GM18907 (cell line): Measurements from ENCODE around the gene MDH2.
"Not testable (repeated sequence)": the region's sequence is repeated elsewhere in the genome, so short reads cannot be mapped to it uniquely, and the experiment has no call there.

Source experiments
- ATAC-seq: cut with Tn5 transposase; IDR thresholded peaks from one replicate; pipeline ENCODE4 v1.9.1; 2021; ENCODE audit warnings: mild to moderate bottlenecking, moderate library complexity; ENCODE audit not compliant: unreplicated experiment

The MDH2 gene, protein sequence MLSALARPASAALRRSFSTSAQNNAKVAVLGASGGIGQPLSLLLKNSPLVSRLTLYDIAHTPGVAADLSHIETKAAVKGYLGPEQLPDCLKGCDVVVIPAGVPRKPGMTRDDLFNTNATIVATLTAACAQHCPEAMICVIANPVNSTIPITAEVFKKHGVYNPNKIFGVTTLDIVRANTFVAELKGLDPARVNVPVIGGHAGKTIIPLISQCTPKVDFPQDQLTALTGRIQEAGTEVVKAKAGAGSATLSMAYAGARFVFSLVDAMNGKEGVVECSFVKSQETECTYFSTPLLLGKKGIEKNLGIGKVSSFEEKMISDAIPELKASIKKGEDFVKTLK

DNA sequence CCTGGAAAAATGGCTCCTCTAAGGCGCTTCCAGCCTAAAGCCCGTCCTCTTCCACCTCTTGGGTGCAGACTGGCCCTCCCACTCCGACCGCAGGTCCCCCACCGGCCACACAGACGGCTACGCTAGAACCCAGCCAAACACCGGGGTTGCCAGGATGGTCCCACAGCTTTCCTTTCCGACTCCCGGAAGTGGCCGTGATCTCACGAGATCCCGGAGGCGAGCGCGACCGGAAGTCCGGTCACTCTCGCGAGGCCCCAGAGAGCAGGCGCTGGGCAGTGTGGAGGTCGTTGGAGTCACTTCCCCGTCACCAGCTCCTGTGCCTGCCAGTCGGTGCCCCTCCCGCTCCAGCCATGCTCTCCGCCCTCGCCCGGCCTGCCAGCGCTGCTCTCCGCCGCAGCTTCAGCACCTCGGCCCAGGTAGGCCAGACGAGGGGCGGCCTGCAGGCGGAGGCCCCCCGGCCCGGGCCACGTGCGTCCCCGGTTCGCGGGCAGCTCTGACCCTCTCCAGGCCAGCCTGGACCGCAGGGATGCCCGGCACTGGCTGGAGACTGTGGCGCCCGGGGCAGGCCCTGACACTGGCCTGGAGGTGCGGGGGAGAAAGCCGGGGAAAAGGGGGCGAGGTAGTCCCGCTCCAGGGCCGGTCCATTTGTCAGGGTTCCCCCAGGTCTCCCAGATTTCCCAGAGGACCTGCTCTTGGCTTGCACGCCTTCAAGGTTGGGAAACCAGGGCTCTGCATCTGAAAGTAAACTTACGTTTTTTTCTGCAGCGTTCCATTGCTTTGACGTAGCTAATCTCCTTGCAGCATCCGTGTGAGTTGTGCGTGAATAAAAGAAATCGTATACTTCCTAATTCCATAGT is at the start of gene MDH2, which contains the start of gene STYXL1:
Gene MDH2 (plus strand): TSS at position 296 of the 857 bp plus-strand sequence. CDS start 55 bp downstream, at position 351.
Gene STYXL1 (minus strand): TSS at position 190 of the 857 bp plus-strand sequence. CDS start 17,477 bp downstream, outside the sequence.
- ATAC-seq, result peak; percentile 94

DNA sequence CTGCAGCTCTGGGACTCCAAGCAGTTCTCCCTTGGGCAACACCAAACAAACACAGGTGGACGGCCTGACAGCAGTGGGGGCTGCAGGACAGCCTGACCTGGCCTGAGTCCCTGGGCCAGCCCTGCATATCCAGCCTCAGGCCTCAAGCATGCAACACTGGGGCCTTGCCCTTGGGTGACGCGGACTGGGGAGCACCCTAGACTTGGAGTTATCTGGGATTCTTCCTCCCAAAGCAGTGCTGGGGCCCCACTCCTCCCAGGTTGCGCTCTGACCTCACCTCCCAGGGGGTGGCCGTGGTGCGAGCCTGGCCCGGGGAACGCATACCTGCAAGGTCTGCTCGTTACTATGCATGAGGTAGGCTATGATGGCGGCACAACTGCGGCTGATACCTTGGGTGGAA is 47.3 kb upstream of the MDH2 start:
- ATAC-seq, result no peak

DNA sequence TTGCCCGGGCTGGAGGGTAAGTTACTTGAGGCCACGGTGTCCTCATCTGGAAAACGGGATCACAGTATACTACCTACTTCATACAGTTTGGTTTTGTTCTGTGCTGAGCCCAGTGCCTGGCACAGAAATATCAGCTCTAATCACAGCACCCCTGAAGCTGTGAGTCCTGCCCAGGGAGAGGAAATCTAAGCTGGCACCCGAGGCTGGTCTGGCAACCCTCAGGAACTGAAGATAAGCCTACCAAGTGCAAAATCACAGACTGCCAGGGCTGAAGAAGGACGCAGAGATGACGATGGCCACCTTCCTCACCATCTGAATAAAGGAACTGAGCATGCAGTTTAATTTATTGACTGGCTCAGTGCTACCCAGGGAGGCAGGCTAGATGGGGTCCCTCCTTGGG is 45.8 kb upstream of the MDH2 start:
- ATAC-seq, result no peak

DNA sequence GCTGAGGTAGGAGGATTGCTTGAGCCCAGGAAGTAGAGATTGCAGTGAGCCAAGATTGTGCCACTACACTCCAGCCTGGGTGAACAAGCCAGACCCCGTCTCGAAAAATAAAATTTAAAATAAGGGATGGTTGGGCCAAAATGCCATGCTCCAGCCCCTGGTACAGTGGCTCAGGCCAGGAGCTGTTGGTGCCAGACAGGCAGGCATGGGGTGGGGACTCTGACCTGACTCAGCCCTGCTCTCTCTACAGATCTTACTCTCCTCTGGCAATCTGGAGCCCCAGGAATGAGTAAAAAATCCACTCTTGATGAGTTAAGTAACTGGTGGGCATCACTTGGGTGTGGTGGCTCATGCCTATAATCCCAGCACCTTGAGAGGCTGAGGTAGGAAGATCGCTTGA is 45.1 kb upstream of the MDH2 start:
- no peak for ATAC-seq

DNA sequence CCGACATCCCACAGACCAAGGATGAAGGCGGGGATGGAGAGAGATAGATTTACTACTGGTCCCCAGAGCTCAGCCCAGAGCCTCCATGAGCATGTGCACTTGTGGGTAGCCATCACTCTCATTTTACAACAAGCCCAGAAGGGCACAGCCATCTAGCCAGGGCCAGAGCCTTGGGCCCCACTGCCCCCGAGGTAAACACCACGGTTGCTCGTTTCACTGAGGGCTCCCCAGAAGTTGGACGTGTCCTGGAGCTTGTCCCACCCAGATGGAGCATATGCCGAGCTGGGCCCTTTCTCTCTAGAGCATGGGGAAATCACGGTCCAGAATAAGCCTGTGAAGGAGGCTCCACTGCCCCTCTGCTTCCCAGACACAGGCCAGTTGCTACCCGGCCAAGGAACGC is 44.6 kb upstream of the MDH2 start:
- no peak for ATAC-seq

DNA sequence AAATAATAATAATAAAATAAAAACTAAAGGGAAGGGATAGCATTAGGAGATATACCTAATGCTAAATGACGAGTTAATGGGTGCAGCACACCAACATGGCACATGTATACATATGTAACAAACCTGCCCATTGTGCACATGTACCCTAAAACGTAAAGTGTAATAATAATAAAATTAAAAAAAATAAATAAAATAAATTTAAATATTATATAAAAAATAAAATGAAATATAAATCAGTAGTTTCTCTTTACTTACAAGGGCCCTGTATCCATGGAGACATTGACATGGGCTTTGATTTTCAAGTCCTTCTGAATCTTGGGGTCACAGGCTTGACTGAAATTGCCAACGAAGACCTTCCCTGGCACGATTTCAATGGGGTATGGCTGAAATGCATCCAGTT is 42.9 kb upstream of the MDH2 start:
- ATAC-seq, result not testable (repeated sequence)

DNA sequence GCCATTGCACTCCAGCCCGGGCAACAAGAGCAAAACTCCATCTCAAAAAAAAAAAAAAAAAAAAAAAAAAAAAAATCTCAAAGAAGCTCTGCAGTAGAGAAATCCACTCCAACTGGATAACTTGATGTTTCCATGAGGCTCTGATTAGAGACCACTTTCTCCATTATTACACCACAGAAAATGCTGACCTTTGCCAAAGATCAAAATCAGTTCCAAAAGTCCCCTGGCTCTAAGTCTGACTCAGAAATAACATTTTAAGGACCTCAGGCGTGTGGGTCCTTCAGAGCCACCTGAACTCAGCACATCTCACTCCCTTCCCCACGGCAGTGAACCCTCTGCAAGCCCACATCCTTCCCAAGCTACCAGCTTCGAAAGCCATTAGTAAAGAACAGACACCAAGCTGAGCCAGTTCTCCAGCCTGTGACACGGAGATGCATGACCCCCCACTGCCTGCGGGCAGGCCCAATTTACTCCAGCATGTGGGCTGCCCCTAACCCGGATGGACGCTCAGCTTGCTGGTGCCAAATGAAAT is 39.7 kb upstream of the MDH2 start:
- no peak for ATAC-seq

DNA sequence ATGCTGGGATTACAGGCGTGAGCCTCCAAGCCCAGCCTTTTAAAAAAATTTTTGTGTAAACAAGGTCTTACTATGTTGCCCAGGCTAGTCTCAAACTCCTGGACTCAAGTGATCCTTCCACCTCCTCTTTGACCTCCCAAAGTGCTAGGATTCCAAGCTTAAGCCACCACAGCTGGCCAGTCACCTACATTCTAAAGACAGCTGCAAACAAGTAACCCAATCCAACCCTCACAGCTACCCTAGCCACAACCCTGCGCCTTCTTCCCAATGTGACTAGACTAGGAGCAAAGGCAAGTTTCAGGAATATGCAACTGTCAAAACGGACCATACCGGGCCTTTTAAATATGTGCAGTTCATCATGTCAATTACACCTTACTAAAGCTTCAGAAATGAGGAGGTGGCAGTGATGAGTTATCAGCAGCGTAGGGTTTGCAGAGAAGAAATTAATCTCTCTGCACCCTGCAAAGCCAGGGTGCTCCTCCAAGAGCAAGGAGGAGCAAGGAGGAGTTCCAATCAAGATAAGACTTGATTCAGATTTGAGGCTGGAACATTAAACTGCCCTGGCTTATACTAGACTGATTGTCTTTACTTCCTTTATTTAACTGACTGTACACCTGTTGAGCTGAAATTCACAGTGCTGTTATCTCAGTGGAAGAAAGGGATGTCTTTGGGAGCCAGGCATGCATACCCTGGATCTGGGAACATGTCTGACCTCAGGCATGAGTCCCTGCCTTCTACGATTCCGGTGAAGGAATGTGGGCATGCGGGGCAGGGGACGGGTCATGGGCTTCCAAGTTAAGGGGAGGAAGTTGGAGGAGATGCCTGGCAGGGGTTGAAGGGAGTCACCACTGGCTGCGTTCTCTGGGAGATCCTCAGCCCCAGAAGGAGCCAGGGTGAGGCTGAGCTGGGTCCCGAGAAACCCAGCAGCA is 38.0 kb upstream of the MDH2 start:
- no peak for ATAC-seq

DNA sequence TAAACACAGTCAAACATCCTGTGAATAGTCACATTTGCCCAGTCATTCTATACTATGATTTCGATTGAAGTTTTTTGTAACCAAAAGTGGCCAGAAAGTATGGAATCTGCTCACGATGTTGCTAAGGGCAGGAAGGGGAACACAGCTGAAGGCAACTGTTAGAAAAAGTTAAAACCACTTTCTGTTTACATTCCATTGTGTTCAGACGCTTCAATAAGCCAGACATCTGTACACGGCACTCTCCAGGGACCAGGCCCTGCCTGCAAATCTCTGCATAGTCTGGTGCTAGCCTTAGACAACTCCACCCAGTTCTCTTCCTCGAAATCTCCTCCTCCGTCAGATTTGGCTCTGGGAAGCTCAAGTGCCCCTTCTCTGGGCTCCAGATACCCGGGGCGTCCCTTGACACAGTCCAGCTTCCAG is 36.5 kb upstream of the MDH2 start:
- ATAC-seq, result no peak

DNA sequence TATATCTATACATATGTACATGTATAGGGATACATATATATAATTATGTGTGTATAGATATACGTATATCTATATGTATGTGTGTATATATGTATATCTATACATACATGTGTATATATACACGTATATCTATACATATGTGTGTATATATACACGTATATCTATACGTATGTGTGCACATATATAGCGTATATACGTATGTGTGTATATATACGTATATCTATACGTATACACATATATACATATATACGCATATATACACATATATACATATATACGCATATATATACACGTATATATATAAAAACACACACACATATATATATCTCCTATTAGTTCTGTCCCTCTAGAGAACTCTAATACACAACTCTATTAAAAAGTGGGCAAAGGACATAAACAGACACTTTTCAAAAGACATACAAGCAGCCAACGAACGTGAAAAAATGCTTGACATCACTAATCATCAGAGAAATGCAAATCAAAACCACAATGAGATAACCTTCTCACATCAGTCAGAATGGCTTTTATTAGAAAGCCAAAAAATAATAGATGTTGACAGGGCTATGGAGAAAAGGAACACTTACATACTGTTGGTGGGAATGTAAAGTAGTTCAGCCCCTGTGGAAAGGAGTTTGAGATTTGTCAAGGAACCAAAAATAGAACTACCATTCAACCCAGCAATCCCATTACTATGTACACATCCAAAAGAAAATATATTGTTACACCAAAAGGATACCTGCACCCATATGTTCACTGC is 31.5 kb upstream of the MDH2 start:
- no peak for ATAC-seq

DNA sequence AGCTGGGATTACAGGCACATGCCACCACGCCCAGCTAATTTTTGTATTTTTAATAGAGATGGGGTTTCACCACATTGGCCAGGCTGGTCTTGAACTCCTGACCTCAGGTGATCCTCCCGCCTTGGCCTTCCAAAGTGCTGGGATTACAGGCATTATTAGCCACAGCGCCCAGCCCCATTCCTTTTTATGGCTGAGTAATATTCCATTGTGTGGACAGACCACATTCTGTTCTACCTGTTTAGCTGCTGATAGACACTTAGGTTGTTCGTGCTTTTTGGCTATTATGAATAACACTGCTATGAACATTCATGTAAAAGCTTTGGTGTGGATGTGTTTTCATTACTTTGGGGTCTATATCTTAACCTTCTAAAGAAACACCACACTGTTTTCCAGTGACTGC is 29.4 kb upstream of the MDH2 start:
- not testable (repeated sequence) for ATAC-seq

DNA sequence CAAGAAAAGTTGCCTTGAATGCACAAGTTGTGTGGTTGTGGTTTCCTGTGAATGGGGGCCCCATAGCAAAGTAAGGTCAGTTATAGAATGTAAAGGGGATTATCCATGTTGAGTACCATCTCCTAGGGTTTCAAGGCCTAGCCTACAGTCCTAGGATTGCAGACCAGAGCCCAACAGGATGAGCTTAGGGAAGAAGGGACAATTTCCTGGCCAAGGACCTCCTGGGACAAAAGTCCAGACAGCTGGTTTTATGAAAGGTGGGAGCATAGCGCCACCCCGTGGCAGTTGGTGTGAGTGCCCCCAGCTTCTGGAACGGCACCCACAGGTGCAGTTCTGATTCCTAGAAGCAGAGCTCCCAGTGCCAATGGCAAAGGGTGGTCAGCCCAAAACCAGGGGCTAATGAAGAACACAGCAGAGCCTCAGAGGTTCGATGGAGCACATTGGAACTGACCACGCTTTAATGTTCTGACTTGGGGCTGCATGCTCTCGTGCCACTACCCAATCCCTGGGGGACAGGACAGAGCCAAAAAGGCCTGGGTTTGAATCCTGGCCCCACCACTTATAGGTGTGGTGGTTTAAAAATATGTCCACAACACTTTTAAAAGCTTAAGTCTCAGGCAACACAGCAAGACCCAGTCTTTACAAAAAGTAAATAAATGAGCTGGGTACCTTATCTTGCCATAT is 27.7 kb upstream of the MDH2 start:
- no peak for ATAC-seq

DNA sequence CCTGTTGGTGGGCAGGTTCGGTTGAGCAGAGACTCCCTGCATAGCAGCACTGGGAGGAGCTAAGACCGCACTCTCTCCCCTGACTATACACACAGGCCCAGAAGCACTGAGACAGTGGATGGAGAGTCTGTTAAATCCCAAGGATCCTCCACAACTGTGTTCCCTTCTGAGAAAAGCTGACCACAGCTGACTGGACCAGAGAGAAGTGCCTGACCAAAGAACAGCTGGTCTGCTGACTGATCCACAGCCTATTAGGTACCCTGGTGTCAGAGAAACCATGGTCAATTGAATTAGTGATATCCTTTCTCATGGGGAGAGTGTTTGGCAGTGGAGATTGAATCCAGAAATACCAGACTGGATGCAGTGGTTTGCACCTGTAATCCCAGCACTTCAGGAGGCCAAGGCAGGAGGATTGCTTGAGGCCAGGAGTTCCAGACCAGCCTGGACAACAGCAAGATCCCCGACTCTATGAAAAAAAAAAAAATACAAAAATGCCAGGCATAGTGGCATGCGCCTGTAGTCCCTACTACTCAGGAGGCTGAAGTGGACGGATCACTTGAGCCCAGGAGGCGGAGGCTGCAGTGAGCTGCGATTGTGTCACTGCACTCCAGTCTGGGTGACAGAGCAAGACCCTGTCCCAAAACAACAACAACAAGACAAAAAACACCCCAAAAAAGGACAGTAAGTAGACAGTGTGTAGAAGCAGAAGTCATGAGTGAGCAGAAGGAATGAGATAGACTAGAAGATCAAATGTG is 25.7 kb upstream of the MDH2 start:
- ATAC-seq, result no peak

DNA sequence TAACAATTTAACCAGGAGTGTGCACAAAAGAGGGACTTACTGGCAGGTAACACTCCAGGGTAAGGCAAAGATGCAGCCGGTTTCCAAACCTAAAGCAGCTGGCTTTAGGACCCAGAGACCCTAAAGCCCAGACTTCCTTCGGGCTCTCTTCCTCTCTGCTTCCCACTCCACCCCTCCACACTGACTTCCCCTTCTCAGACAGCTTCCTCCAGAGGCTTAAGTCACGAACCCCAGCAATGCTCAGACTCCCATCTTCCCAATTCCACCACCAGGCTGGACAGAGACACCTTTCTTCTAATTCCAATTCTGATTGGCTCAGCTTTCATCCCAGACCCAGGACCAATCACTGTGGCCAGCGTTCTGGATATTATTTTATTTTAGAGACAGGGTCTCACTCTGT is 24.9 kb upstream of the MDH2 start:
- no peak for ATAC-seq

DNA sequence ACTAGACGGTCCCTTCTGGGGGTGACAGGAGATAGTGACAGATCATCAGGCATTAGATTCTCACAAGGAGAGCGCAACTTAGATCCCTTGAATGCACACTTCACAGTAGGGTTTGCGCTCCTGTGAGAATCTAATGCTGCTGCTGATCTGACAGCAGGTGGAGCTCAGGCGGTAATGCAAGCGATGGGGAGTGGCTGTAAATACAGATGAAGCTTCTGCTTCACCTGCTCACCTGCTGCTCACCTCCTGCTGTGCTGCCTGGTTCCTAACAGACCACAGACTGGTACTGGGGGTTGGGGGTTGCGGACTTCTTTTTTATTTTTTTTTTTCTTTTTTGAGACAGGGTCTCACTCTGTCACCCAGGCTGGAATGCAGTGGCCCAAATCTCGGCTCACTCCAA is 18.2 kb upstream of the MDH2 start:
- not testable (repeated sequence) for ATAC-seq

DNA sequence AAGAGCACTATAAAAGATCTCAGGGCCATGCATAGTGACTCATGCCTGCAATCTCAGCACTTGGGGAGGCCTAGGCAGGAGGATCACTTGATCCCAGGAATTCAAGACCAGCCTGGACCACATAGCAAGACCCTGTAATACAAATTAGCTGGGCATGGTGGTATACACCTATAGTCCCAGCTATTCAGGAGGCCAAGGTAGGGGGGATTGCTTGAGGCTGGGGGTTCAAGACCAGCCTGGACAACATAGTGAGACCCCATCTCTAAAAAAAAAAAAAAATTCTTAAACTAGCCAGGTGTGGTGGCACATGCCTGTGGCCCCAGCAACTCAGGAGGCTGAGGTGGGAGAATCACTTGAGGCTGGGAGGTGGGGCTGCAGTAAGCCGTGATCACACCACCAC is 15.9 kb upstream of the MDH2 start:
- ATAC-seq, result no peak

DNA sequence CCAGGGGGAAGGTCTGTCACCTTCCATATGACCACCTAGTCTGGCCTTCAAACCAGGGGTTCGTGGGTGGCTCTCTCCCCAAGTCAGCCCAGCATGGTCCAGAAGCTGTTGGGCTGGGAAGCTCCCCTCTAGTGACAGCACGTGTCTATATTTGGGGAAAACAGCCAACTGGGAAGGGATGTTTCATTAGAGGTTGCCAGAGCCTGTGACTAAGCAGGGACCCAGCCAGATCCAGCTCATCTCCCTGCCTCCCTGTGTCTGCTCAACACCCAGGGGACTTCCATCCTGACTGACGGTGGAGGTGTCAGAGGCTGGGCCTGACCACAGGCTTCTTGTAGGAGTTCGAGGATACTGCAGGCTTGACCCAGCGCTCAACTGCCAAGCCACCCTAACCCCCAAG is 10.6 kb upstream of the MDH2 start:
- no peak for ATAC-seq

DNA sequence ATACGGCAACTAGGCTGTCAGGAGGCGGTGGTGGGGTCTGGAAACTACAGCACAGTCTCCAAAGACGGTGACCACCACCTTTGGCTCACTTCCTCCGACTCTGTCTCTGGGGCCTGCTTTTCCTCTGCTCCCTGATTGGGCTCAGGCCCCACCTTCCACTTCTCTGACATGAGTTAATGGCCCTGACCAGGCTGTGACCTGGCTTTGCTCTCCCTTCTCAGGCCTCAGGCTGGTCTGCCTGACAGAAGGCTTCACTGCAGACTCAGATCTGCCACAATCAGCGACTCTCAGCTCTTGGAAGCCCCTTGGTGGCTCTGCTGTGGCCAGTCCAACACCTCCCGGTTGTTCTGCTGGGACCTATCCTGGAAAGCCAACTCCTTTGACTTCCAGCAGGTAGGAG is 7.8 kb upstream of the MDH2 start:
- no peak for ATAC-seq
